ENCODE results near the gene ART5.
"Not testable (repeated sequence)": the region's sequence is repeated elsewhere in the genome, so short reads cannot be mapped to it uniquely, and the experiment has no call there.

ART5 gene

DNA sequence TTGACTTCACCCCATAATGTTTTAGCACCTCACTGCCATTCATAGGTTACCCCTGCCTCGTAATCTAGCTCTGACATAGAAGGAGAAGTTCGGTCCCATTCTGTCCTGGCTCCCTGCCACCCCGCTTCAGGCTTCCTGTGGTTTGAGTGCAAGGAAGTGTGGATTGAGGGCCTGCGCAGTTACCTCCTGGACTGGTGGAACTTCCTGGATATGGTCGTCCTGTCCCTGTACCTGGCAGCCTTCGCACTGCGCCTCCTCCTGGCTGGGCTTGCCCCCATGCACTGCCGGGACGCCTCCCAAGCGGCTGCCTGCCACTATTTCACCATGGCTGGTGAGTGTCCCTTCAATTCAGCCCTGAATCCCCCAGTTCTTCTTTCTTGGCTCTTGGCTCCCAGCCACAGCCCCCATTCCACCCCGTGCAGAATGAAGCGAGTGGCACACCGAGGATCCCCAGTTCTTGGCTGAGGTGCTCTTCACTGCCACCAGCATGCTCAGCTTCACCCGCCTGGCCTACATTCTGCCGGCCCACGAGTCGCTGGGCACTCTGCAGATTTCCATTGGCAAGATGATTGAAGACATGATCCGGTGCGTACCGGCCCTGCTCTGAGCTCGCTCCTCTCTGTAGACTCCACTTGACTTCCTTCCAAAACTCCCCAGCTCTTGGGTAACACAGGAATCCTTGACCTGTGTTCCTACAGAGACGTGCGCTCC is 15.4 kb downstream of the ART5 start:
- peak in 39 of 42 donors; percentile 8 to 68 (median 40) for DNase-seq
- intact Hi-C loops (cut with DNase I): no loop called here

DNA sequence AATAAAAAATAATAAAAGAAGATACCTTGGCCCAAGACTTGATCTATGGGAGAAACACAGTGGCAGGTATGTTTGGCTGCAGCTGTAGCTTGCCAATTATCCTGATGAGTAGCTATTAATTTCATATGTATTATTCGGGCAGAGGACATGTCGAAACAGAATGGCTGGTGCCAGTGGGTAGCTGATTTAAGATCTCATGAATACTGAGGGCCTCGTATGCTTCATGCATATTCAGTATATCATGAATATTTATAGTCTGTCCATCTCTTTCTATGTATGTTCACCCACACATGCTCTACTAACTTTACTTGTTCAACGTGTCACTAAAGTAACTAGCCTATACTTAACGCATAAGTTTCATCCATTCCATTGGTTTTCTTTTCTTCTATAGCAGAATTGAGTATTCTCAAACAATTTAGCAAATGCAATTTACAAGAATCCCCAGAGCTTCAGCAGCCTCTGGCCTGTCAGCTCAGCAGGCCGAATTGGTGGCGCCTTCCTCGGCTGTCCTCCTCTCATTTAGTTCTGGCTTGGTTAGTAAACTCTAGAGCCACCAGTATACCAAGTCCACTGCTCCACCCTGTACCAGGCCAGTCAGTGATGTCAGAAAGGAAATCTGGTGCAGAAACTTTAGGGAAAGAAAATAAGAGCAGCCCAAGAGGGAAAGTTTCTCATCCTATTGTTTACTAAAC is 17.9 kb downstream of the ART5 start:
- intact Hi-C loops (cut with DNase I): no loop called here
- no peak for DNase-seq

DNA sequence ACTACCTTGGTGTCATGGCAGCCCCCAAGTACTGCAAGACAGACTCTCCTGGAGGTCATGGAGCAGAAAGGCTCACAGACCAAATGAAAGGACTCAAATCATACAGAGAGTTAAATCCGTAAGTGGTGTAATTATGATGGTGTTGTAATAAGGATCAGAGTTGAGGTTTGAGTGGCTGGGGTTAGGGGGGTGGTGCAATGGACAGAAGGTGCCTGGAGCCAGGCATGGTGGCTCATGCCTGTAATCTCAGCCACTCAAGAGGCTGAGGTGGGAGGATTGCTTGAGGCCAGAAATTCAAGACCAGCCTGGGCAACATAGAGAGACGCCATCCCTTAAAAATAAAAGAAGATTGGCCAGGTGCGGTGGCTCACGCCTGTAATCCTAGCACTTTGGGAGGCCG is 18.7 kb downstream of the ART5 start:
- DNase-seq: no peak
- intact Hi-C loops (cut with DNase I): no loop called here

DNA sequence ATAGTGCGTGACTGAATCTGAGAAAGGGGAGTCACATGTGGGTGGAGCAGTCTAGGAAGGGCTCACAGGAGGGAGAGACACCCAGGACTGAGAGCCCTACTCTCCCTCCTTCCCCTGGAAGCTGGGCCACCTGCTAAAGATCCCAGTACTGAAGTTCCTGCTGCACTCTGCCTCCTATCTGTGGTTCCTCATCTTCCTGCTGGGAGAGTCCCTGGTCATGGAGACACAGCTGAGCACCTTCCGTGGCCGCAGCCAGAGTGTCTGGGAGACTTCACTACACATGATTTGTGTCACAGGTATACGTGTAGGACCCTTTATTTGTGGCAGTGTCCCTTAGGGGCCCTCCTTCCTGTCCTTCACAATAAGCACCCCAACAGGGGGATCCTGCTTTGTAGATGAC is 19.3 kb downstream of the ART5 start:
- intact Hi-C loops (cut with DNase I): no loop called here
- no peak for DNase-seq

GRCh38 chr11:3617990-3618389 is 23.8 kb downstream of the ART5 start:
- intact Hi-C loops (cut with DNase I): no loop called here
- DNase-seq: peak in 1 of 42 donors; percentile 29

DNA sequence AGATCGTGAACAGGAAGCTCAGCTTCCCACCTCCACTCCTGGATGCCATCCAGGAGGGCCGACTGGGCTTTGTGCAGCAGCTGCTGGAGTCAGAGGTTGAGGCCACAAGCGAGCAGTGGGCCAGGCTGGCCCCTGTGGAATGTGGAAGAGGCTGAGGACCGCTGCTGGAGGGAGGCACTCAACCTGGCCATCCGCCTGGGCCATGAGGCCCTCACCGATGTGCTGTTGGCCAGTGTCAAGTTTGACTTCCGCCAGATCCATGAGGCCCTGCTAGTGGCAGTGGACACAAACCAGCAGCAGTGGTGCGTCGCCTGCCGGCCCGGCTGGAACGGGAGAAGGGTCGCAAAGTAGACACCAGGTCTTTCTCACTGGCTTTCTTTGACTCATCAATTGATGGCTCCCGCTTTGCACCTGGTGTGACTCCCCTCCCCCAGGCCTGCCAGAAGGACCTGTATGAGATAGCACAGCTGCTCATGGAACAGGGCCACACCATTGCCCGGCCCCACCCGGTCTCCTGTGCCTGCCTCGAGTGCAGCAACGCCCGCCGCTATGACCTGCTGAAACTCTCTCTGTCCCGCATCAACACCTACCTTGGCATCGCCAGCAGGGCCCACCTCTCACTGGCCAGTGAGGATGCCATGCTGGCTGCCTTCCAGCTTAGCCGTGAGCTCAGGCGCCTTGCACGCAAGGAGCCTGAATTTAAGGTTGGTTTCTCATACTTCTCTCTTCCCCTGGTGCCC is 24.9 kb downstream of the ART5 start:
- peak in 1 of 42 donors; percentile 29 for DNase-seq
- intact Hi-C loops (cut with DNase I): no loop called here

DNA sequence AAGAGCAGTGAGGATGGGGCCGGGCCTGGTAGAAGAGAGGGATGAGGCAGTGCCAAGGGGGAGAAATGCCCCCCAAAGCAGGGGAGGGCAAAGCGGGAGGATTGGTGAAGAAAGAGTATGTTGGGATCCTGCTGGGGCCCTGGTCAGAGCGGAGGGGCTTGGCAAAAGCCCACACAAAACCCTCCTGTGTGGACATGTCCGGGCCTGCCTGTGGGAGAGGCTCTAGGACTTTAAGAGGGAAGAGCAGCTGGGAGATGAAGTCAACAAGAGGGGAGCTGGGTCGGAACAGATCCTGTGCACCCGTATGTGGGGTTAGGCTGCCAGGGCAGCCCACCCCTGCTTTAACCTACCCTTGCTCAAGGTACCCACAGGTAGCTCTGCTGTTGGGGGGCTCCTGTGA is 25.8 kb downstream of the ART5 start:
- intact Hi-C loops (cut with DNase I): no loop called here
- DNase-seq: peak in 1 of 42 donors; percentile 16

DNA sequence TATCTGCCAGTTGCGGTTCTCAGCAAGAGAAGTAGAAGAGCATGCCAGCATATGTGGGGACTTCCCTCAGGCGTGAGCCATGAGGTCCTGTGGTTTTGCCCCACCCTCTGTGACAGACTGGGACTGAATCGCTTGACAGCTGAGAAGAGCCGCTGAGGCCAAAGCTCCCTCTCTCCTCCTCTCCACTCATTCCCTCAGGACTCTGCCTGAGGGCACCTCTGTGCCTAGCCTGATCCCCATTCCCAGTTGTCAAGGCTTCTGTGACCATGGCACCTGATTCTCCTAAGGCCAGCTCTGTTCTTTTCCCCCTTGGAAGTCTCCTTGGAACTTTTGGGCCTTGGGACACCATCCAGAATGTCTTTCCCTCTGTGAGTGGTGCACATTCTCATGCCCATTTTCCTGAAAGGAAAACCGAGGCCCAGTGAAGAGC is 27.0 kb downstream of the ART5 start:
- DNase-seq: peak in 14 of 42 donors; percentile 5 to 46 (median 18)
- intact Hi-C loops (cut with DNase I): no loop called here

DNA sequence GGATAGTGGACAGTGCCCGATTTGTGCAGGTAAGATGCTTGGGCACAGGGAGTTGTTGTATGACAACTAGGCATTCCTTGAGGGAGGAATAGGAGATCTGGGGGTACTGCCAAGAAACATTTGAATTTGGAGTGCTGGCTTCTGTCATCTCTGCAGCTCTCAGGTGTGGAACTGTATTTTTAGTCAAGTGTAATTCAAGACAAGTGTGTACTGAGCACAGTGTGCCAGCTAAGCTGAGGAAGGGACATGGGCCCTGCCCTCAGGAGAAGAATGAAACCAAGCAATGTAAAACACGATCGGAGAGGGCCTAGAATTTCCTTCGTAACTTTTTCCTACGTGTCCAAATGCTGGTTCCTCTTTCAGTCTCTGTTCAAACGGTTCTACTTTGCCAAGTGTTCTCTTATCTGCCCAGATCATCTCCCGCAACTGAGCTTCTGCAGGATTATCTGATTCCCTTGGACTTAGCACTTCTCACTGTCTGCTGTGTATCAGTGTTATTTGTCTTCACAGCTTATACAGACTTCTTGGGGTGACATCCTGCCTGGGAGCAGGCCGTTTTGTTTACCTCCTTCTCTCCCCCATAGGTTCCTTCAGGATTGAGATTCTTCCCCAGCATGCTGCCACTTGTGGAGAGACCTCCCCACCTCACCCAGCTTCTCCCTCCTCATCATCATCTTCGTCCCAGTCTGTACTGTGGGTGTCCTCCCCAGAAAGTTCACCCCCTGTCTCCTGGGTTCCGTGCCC is 27.6 kb downstream of the ART5 start:
- intact Hi-C loops (cut with DNase I): no loop called here
- no peak for DNase-seq

GRCh38 chr11:3611976-3612678 is 29.7 kb downstream of the ART5 start:
- intact Hi-C loops (cut with DNase I): no loop called here
- no peak for DNase-seq

GRCh38 chr11:3610846-3611245 is 30.9 kb downstream of the ART5 start:
- no peak for DNase-seq
- intact Hi-C loops (cut with DNase I): no loop called here

DNA sequence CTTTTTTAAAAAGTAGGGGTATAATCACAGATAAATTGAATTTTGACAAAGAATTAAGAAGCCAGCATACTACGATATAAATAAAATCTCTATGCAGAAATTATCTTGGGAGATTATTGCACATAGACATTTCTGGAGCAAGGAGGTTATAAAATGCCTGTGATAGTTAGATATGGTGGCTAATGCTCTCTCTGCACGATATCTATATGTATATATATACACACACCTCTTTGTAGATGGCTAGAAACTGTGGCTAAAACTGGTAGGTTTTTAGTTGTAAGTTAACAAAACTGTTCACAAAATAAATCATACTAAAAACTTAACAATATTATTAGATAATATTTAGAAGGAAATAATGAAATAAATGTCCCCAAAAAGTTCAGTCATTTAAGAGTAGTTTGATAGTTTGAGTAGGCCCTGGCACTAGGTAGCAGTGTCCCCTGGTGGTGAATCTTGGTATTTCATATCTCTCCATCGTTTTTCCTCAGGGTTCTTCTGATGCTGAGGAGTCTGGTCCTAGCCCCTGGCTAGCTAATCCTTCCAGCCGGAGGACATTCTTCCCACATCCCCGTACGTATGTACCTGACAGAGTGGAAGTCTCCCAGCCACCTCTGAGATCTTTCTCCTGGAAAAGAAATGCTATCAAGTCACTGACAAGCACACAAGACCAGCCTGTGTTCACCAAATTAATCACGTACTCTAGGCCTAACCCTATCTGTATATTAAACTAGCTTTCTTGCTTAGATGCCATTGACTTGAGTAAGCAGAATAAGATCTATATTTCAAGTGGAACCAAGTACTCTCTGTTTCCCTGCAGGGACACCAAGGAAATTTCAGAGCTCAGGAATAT is 32.2 kb downstream of the ART5 start:
- intact Hi-C loops (cut with DNase I): no loop called here
- DNase-seq: peak in 5 of 42 donors; percentile 9 to 53 (median 31)

DNA sequence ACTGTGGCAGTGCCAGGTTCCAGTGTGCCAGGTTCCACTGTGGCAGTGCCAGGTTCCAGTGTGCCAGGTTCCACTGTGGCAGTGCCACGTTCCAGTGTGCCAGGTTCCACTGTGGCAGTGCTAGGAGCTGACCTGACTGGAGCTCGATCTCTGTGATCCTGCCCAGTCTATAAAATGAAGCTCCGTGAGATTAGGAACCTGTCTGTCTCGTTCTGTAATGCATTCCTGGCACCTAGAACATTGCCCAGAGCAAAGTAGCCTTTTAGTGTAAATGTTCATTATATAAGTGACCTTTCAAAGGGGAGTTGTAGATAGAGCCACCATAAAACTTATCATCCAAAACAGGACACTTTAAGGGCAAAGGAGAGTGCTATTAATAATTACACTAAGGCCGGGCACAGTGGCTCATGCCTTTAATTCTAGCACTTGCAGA is 36.0 kb downstream of the ART5 start:
- DNase-seq: no peak
- intact Hi-C loops (cut with DNase I): no loop called here

DNA sequence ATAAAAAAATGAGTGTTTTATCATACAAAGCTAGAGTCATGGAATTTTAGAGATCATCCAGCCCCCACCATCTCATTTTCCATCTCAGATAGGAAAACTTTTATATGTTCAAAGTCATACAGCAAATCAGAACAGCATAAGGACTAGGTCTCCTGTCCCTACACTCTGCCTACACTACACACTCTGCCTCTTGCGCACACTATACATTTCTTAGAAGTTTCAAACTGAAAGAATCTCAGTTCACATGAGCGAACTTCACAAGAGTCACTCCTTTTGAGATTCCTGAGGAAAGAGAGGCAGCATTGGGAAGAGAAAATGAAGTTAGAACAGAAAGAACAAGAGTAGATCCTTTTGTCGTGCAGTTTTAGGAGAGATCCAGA is 36.5 kb downstream of the ART5 start:
- no peak for DNase-seq
- intact Hi-C loops (cut with DNase I): no loop called here

DNA sequence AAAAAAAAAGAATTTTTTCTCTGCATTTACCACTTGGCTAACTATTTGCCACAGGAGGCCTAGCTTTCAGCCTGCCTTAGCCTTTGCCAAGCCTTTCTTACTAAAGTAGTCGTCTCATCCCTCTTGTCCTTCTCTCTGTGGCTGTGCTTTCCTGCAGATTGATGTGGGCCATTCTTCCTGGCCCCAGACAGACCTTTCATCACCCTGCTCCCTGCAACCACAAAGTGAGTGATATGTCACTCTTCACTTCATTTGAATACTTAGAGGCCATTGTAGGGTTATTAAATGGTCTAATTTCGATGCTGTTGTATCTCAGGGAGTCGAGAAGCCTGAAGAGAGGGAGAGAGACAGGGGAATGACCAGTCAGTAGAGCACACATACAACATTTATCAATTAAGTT is 37.6 kb downstream of the ART5 start:
- intact Hi-C loops (cut with DNase I): no loop called here
- DNase-seq: no peak

DNA sequence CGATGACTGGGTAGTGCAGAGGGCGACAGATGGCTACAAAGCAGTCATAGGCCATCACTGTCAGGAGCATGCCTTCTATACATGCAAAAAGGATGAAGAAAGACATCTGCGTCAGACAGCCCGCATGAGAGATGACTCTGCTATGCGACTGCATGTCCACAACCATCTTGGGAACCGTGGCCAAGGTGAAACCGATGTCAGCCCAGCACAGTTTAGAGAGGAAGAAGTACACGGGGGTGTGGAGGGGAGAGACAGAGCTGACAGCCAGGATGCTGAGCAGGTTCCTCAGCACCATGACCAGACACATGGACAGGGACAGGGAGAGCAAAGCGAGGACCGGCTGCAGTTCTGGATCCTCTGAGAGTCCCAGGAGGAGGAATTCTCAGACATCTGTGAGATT is 41.6 kb downstream of the ART5 start:
- intact Hi-C loops (cut with DNase I); DNase-seq: not testable (repeated sequence)

GRCh38 chr11:3597743-3598142 is 44.0 kb downstream of the ART5 start:
- DNase-seq; intact Hi-C loops (cut with DNase I): not testable (repeated sequence)

DNA sequence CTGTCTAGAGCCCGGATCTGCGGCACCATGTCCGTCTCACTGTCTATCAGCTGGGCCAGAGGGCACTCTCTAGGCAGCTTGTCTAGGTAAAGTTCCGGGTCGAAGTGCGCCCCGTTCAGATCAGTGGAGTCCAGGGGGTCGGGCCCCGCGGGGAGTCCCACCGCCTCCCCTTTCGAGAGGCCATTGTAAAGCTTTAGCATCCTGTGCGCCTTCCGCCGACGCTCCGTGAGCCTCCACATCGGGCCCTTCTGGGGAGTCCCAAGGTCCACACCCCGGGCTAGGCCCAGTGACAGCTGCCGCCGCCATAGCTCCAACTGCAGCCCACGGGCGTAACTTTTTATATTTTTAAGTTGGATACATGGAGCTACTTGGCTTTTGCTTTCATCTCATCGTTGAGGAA is 50.5 kb downstream of the ART5 start:
- intact Hi-C loops (cut with DNase I); DNase-seq: not testable (repeated sequence)

Measured in head of caudate nucleus (tissue), 42 donors.